AG10803 (cell line): ENCODE data around the gene AK8.
"Not testable (repeated sequence)": the region's sequence is repeated elsewhere in the genome, so short reads cannot be mapped to it uniquely, and the experiment has no call there.

ENCODE experiments used
- DNase-seq: peaks from one replicate; pipeline ENCODE4 v3.0.0; 2010; ENCODE audit warnings: low read depth
- H3K4me3 ChIP-seq: 2 replicates; pipeline ENCODE4 v1.5.1; 2011; ENCODE audit warnings: mild to moderate bottlenecking, low read length, control low read depth
- TF ChIP-seq, protein P1 (sequence below): conservative IDR thresholded peaks from 2 replicates; pipeline ENCODE4 v1.5.1; 2011; ENCODE audit warnings: mild to moderate bottlenecking, low read length, control low read depth, inconsistent platforms

Gene AK8

GRCh38 chr9:132728071-132728470 lies 150.0 kb downstream of the AK8 start:
- H3K4me3 ChIP-seq: no peak overlapping the region
- DNase-seq: no peak

GRCh38 chr9:132726576-132727130 lies 151.4 kb downstream of the AK8 start:
- H3K4me3 ChIP-seq: no peak overlapping the region
- TF ChIP-seq, protein P1, sequence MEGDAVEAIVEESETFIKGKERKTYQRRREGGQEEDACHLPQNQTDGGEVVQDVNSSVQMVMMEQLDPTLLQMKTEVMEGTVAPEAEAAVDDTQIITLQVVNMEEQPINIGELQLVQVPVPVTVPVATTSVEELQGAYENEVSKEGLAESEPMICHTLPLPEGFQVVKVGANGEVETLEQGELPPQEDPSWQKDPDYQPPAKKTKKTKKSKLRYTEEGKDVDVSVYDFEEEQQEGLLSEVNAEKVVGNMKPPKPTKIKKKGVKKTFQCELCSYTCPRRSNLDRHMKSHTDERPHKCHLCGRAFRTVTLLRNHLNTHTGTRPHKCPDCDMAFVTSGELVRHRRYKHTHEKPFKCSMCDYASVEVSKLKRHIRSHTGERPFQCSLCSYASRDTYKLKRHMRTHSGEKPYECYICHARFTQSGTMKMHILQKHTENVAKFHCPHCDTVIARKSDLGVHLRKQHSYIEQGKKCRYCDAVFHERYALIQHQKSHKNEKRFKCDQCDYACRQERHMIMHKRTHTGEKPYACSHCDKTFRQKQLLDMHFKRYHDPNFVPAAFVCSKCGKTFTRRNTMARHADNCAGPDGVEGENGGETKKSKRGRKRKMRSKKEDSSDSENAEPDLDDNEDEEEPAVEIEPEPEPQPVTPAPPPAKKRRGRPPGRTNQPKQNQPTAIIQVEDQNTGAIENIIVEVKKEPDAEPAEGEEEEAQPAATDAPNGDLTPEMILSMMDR: no peak
- DNase-seq: no peak

More at GRCh38 chr9:132728071-132728470, 150.0 kb downstream of the AK8 start:
- TF ChIP-seq, protein P1: no peak

DNA sequence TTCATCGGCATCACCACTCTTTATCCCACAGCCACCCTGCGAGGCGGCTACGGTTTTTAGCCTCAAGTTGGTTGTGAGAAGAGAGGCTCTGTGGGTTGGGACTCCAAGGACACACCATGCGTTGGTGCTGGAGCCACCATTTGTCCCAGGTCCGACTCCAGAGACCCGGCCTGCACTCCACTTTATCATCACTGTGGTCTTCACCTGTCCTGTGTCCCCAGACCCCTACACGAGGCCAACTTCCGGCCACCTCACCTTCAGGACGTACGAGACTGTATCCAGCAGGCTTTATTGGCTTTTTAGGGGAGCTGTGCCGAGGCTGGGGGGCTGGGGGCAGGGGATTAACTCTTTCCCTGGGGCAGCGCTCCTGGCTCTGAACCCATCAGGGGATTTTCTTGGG lies 152.8 kb downstream of the AK8 start:
- TF ChIP-seq, protein P1: no peak
- H3K4me3 ChIP-seq: no peak overlapping the region
- no peak for DNase-seq

DNA sequence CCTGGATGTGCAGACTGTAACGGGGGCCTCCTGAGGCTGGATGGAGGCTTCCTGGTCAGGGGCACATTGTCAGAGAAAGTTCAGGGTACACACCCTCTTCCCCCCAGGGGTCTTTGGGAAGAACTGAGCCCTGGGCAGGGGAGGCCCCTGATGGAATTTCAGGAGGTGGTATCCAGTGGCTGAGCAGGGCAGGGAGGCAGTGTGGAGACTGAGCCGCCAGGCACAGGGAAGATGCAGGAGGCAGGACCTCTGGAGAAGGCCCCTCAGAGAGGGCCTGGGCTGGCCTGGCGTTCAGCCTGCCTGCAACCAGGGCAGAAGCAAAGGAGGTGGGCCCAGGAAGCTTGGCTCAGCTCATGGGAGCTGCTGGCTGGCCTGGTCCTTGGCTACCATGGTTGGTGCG lies 154.3 kb downstream of the AK8 start:
- H3K4me3 ChIP-seq: no peak overlapping the region
- DNase-seq: no peak
- TF ChIP-seq, protein P1: no peak

- DNase-seq: no peak
- TF ChIP-seq, protein P1: no peak
- no peak overlapping the region for H3K4me3 ChIP-seq
These were observed 155.5 kb downstream of the AK8 start for GRCh38 chr9:132722564-132723065.

DNA sequence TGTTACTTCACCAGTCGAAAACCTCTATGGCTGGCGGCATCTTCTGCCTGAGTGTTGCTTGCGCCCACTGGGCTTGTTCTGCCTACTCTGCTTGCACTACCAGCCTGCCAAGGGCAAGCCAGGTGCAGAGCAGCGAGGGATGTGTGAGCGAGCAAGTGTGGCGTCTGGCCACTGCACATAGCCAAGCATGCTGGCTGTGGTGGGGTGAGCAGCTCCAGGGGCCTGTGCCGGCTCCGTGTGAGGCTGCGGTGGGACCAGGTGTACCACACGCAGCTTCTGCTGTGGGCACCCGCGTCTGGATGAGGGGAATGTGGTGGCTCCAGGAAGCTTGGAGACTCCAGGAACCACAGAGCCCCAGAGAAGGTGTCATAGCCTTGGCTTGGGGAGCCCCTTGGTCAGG lies 156.4 kb downstream of the AK8 start:
- DNase-seq: no peak
- TF ChIP-seq, protein P1: no peak
- no peak overlapping the region for H3K4me3 ChIP-seq

GRCh38 chr9:132718381-132718928 lies 159.6 kb downstream of the AK8 start:
- not testable (repeated sequence) for H3K4me3 ChIP-seq, DNase-seq
